OCI-M1 (cell line): ENCODE results near the gene MORN1.
"Not testable (repeated sequence)": the region's sequence is repeated elsewhere in the genome, so short reads cannot be mapped to it uniquely, and the experiment has no call there.

ENCODE experiments used
- DNase-seq: peaks from one replicate; lab custom pipeline; 2025; lab: John Stamatoyannopoulos, UW

Gene MORN1

DNA sequence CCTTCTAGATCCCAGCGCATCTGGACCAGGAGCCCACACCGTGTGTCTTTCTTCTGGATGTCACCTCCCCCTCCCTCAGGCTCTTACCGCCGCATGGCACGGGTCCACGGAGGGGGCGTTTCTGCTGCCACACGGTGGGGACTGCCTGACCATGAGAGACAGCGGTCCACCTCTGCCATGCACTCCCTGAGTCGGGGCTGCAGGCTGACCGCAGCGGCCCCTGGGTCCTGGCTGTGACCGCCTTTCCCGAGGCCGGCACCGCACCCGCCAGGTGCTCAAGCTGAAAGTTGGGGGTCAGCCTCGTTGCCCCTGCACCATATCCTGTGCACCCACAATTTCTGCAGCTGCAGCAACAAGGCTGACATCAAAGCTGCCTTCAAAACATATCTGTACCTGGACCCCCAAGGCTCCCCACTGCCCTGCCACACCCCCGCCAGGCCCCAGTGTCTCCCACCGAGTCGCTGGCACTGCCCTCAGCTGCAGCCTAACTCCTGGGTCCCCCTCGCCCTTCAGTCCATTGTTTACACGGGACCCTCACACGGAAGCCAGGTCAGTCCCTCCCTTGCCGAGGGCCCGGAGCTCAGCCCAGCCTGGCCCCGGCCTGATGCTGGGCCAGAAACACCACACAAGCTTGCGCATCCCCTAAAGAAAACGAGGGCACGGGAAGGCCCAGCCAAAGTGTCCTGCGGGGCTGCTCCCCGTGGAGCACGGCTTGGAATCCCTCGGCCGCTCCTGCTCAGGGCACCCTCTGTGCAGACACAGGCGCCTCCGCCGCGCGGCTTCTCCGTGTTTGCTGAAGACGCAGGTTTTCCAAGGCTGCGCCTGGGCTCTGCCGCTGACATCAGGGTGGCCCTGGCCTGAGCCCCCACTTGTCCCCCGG is 51.9 kb downstream of the MORN1 start:
- no peak for DNase-seq

GRCh38 chr1:2337501-2337900 is 53.9 kb downstream of the MORN1 start:
- no peak for DNase-seq

DNA sequence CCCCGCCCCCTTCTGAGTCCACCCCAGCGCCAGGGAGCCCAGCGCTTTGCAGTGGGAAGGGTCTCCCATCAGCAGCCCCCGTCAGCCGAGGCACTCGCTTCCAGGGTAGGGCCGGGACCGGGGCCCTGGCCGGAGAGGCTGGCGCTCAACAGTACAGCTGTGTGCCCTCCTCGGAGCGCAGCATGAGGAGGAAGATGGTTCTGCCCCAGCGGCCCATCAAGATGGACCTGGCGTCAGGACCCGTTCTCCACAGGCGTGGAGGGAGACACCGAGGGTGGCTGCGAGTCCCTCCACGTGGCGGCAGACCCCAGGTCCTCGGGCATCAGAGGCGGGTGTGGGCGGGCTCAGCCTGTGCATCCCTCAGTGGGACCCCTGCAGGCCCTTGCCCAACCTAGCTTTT is 54.3 kb downstream of the MORN1 start:
- DNase-seq, result no peak

DNA sequence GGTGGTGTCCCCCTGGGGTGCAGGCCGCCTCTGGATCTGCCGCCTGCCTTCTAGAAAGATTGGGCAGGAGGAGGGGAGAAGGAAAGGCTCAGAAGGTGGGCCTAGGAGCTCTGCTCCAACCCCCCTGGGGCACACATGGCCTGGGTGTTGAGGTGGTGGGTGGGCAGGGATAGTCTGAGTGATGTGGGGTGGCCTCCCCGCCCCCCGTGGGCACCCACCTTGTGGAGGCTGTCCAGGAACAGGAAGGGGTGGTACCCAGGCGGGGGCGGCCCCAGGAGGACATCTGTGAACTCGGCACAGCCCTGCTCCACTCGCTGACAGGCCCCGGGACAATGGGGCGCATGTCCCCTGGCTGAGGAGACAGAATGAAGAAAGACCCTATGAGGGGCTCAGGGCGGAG is 54.9 kb downstream of the MORN1 start:
- DNase-seq, result no peak

- no peak for DNase-seq
These were observed 55.5 kb downstream of the MORN1 start for GRCh38 chr1:2335721-2336455.

DNA sequence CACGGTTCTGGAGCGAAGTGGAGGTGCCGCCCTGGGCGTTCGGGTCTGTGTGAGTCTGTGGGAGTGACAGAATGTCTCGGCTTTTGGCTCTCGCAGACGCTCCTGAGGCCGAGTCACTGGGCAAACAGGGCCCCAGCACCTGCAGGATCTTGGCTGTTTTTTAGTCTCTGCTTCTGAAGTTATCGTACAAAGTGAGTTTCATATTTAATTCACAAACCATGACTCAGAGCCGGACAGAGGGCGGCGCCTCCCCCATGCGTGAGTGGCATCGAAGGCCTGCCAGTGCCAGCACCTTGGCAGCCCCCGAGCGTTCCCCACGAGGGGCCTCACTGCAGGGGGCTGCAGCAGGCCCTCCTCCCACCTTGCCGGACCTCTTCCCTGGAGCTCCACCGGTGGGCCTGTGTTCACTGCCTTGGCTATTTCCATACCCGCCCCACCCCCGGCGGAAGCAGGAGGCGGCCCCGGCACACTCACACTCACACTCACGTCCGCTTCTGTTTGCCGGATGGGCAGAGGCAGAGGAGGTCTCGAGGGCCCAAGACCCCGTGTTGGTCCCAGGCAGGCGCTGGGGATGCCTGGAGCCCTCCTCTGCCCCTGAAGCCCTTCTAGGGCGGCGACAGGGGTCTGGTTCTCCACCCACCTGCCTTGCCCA is 56.3 kb downstream of the MORN1 start:
- no peak for DNase-seq

DNA sequence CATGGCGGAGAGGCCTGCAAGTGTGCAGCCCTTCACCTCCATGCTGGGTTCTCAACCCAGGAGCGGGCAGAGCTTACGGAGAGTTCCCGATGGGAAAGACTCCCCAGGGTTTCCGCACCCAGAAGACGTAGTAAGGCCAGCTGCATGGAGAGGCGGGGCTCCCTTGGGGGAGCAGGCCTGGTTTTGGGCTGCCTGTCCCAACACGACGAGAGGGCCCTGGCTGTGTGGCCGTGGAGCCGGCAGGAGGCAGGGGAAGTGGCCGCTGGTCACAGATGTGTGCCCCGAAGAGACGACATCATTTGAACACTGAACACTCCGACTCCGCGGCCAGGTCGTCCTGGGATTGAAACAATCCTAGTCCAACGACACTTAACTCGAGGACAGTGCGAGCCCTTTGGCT is 57.0 kb downstream of the MORN1 start:
- DNase-seq, result no peak

GRCh38 chr1:2331580-2331979 is 59.8 kb downstream of the MORN1 start:
- DNase-seq, result not testable (repeated sequence)

- DNase-seq, result no peak
These were observed 60.2 kb downstream of the MORN1 start for GRCh38 chr1:2331200-2331544.

- no peak for DNase-seq
These were observed 60.7 kb downstream of the MORN1 start for GRCh38 chr1:2330519-2331199.

- DNase-seq, result no peak
These were observed 61.3 kb downstream of the MORN1 start for GRCh38 chr1:2330035-2330434.

DNA sequence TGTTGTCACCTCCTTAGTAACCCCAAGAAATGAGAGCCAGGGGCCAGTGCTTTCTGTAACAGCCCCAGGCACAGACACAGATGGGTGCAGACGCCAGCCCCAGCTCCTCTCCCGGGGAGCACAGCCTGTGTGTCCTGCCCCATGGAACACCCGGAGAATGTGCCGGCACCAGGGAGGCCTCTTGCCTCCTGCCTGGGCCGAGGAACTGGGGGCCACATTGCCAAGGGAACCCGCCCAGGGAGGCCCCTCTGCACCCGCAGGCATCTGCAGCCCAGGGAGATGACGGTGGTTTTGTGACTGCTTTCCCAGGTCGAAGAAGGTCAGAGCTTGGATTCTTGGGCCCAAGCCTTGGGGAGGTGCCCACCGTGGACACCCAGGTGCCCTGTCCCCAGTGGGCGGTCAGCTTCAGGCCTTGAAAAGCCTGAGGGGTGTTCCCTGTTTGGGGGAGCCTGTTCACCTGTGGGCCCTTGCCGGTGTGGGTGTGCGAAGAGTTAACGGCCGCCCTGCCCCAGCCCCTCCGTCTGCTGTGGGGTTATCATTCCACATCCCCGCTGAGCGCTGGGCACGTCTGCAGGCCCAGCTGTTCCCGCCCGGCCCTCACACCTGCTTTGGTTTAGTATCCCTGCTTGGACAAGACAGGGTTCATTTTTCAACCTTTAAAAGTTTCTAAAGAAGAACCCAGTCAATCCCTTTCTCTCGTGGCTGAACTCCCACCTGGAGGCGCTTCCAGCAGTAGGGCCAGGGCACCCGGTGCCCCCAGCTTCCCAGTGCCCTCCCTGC is 62.5 kb downstream of the MORN1 start:
- no peak for DNase-seq

DNA sequence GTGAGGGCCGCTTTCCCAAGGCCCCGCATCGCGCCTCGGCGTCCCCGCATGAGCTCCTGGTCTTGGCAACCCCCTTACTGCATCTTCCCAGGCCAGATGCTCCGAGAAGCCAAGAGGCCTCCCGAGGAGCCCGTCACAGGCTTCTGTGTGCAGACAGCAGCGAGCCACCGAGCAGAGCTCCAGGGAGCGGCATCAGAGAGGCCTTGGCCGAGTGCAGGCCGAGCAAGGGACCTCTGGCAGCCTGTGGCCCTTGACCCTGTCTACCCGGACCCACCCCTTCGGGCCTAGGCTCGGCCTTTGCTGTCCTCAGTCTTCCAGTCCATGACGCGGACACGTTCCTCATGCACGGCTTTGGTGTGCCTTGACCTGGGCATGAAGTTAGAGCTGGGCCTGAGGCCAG is 63.5 kb downstream of the MORN1 start:
- DNase-seq, result no peak

- not testable (repeated sequence) for DNase-seq
These were observed 64.2 kb downstream of the MORN1 start for GRCh38 chr1:2327162-2327561.

DNA sequence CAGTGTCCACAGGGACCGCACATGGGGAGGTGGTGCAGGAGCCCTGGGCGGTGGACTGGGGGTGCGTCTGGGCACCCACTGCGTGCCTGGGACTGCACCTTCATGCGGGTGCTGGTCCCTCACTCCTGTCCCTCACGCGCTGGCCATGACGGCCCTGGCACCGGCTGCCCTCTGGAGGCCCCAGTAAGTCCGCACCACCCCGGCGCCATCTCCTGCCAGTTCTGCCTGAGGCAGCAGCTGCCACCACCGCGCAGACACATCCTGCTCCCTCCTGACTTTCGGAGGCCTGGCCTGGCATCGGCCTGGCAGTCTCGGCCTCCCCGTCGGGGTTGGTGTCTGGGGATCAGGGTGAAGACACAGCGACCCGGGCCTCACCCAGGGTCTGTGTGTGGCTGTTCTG is 64.8 kb downstream of the MORN1 start:
- no peak for DNase-seq

DNA sequence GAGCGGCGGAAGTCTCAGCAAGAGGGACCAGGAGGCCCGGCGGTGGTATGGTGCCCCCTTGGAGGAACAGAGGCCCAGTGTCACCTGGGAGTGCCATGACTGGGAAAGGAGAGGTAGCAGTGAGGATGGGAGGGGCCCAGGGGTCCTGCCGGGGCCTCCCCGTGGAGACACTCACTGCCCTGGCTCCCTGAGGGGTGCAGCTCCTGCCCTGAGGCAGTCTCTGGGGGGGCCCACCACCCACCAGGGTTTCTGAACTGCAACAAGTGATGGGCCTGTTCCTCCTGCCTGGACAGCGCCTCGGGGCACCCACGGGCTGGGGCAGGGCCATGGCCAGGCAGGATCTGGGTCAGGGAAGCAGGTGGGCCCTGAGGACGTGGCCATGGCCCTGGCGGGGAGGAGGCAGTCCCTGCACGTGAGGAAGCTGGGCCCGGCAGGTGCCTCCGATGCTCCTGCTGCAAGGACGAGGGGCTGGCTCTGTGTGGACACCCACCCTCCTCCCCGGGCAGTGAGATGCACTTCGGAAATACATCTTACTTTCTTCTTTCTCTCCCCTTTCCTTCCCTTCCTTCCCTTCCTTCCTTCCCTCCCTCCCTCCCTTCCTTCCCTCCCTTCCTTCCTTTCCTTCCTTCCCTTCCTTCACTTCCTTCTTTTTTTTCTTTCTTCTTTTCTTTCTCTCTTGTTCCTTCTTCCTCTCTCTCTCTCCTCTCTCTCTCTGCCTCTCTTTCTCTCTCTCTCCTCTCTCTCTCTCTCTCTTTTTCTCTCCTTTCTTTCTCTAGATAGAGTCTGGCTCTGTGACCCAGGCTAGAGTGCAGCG is 66.6 kb downstream of the MORN1 start:
- DNase-seq, result no peak

DNA sequence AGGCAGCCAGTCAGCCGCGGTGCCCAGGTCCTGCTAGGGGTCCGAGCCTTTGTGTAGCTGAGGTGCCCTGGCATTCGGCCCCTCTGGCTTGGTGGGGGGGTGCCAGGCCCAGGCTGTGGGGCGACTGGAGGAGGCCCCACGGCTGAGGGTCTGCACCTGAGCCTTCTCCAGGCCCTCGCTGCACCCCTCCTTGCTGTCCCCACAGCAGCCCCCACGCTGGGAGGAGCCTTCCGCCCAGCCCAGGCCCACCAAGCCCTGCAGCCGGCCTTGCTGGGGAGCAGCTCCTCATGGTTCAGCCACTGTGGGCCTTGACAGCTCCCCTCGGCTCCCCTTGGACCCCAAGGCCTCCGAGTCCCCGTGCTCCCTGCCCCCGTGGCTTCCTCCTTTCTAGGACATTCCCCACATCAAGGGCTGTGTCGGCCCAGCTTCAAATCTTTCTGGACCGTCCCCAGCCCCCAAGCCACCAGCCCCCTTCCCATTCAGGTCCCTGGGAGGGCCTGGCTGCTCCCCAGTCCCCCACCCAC is 67.8 kb downstream of the MORN1 start:
- no peak for DNase-seq

- no peak for DNase-seq
These were observed 68.7 kb downstream of the MORN1 start for GRCh38 chr1:2322581-2323211.

GRCh38 chr1:2322065-2322571 is 69.2 kb downstream of the MORN1 start:
- no peak for DNase-seq
